Activated CD4-positive, alpha-beta T cell treated with anti-CD3 and anti-CD28 coated beads for 48 hours (primary cell): Measurements from ENCODE around the gene DDX50.

Source experiments
- DNase-seq: peaks from one replicate; pipeline ENCODE4 v3.0.0-alpha.2; 2020

The DDX50 gene

DNA sequence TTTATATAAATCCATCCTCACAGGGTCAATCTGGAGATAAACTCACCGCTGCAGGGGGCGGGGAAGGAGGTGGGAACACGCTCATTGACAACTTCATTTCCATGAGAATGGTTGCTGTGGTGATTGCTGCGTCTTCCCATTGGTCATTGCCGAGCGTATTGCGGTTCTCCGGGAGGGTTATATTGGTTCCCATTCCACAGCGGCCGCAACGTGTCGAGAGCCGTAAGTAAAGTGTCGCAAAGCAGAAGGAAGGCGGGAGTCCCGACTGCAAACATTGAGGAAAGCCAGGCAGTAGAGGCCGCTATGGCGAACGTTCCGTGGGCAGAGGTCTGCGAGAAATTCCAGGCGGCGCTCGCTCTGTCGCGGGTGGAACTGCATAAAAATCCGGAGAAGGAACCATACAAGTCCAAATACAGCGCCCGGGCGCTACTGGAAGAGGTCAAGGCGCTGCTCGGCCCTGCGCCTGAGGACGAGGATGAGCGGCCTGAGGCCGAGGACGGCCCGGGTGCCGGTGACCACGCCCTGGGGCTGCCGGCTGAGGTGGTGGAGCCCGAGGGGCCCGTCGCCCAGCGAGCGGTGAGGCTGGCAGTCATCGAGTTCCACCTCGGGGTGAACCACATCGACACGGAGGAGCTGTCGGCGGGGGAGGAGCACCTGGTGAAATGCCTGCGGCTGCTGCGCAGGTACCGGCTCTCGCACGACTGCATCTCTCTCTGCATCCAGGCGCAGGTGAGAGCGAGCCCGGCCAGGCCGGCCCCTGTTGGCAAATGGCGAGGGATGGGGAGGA is 87.6 kb downstream of the DDX50 start, which contains the start of gene KIFBP:
Gene KIFBP, plus strand, starts transcription at position 274 of the 787 bp plus-strand sequence. Its CDS starts 30 bp downstream, at position 304.
- DNase-seq: peak; percentile 90

DNA sequence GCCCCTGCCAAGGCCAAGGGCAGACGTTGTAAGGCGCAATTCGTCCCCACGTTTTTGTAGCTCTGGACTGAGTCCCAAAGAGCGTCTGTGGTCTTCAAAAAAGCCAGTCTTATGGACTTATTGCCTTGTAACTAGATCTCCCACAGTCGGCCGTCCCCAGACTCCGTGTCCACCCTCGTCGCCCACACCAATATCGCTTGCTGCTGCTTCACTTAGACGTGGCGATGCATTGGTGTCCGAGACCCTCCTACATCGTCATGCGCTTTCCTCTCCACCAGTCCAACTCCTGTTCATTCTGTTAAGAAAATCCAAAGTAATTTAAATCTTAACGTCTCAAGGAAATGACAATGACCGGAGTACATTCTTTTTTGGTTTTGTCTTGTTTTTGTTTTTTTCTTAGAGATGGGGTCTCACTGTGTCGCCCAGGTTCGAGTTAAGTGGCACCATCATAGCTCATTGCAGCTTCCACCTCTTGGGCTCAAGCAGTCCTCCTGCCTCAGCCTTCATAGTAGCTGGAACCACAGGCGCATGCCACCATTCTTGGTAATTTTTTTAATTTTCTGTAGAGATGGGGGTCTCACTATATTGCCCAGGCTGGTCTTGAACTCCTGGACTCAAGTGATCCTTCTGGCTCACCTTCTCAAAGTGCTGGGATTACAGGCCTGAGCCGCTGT is 88.3 kb downstream of the DDX50 start:
- no peak for DNase-seq

DNA sequence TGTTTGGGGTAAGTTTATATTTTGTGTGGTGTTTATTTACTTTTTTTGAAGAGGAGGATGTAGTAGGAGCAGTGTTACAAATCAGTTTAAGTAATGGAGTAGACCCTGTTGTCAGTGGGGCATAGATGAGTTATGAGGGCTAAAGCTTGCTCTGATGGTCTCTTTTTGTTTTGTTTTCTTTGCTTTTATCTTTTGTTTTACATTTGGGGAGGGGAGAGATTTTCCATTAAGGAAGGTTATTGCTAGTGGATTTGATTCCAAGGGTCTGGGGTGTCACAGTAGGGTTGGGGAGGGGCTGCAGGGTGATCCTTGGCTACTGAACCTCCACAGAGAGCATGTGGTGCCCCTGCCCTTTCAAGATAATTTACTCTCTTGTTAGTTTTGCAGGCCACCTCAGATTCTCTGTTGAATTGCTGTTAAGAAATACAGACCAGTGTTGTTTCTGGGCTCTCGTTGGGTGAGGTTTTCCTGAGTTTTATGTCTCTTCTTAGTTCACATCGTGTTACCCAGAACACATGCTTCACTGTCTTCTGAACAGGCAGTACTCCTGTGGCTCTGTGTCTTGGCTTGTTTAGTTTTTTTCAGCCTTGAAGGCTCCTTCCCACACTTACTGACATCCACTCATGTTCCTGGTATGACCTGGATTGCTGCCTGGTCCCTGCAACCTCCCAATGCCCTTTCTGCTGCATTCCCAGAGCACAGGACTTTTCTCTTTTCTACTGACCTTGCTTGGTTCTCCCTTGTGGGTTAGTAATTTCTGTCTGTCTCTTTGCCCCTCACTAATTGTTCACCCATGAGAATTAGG is 91.7 kb downstream of the DDX50 start:
- no peak for DNase-seq
